CD4-positive, alpha-beta T cell treated with Interleukin-1 beta for 1 hour (primary cell): ENCODE data around the gene PROP1.
"Not testable (repeated sequence)": the region's sequence is repeated elsewhere in the genome, so short reads cannot be mapped to it uniquely, and the experiment has no call there.

Experiments used
- DNase-seq, 2 donors: peaks; one replicate each; pipeline ENCODE4 v3.0.0-alpha.2; 2020 to 2022

PROP1 gene

GRCh38 chr5:177995691-177996595 is at the start of gene PROP1:
Gene PROP1 (minus strand): TSS chr5:177996242. CDS start chr5:177995933, 309 bp downstream.
- DNase-seq: no peak

DNA sequence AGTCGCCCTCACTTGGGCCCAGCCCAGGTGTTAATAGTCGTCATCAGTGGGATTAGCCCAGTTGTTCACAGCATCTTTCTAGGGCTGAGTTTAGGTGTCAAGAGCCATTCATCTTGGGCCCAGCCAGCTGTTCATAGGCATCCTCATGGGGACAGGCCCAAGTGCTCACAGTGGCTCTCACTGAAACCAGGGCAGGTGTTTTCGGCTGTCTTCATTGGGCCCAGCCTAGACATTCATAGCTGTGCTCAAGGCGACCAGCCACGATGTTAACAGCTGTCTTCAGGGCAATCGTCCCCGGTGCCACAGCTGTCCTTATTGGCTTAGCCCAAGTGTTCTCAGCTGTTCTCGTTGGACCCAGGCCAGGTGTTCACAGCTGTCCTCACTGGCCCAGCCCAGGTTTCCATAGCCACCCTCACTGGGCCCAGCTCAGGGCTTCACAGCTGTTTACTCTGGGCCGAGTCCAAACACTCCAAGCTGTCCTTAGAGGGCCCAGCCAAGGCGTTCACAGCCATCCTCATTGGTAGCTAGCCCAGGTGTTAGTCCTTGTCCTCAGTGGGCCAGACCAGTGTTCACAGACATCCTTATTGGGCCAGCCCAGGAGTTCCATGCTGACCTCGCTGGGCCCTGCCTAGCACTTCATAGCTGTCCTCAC is 23.5 kb upstream of the PROP1 start:
- DNase-seq: not testable (repeated sequence)

DNA sequence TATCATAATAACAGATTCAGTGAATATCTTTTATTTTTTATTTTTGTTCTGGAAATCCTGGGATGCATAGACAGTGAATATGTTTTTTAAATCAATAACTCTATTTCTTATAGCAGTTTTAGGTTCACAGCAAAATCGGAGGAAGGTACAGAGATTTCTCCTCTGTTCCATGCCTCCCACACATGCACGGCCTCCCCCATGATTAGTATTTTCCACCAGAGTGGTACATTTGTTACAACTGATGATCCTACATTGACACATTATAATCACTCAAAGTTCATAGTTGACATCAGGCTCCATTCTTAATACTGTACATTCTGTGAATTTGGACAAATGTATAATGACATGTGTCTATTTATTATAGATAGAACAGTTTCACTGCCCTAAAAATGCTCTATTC is 16.7 kb upstream of the PROP1 start:
- not testable (repeated sequence) for DNase-seq

- DNase-seq: not testable (repeated sequence)
These were observed 15.9 kb upstream of the PROP1 start for GRCh38 chr5:178011816-178012554.

DNA sequence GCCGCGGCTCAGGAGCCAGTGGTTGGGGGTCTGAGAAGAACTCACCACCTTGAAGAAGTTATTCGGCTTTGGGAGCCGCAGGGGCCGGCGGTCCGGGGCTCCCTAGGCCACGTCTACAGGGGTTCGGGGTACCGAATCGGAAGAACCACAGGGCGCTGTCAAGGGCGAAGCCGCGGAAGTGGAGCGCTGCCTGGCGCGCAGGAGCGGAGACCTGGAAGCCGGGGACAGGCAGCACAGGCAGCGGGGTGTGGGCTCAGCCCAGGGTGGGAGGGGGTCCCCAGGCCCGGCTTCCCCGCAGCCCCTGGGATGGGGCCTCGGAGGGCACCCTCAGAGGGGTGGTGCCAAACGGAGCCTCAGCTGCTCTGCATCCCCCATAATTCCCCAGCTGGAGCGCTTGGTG is 11.2 kb upstream of the PROP1 start:
- not testable (repeated sequence) for DNase-seq

DNA sequence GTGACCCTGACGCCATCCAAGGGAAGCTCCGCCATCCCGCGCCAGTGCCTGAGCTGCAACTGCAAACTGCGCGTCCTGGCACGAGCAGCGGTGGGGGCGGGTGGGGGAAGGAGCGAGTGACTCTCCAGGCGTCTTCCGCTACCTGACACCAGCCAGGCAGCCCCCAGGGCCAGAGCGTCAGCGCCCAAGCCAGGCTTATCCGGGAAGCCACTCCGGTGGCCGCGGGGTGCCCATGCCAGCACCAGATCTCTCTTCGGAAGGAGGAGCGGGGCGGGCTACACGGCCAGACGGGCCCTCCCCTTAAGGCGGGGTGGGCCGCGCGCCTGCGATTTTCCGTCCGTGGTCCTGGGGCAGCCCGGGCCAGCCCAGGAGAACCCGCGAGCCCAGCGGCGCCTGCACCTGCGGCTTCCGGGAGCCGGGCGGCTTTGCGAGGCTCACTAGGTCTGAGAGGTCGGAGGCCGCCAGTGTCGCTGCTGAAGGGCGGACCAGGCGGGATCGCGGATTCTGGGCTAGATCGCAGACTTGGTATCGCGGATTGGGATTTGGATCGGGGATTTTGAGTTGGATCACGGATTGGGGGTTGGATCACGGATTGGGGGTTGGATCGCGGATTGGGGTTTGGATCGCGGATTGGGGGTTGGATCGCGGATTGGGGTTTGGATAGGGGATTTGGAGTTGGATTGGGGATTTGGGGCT is 10.6 kb upstream of the PROP1 start:
- DNase-seq: peak in 1 of 2 donors; percentile 62

DNA sequence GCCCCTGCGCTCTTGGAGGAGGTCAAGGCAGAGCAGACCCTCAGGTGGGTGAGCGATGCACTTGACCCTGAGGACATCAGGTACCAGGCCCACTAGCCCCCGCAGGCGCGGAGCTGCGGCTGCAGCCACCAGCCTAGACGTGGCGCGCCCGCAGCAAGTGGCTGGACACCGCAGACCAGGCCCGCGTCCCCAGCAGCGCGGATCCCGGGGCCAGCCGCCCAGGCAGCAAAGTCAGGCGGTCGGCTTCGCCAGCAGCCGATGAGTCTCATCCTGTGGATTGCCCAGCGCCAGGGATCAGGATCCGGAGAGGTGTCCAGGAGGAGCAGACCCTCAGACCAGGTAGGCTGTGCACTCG is 10.1 kb upstream of the PROP1 start:
- DNase-seq: not testable (repeated sequence)

DNA sequence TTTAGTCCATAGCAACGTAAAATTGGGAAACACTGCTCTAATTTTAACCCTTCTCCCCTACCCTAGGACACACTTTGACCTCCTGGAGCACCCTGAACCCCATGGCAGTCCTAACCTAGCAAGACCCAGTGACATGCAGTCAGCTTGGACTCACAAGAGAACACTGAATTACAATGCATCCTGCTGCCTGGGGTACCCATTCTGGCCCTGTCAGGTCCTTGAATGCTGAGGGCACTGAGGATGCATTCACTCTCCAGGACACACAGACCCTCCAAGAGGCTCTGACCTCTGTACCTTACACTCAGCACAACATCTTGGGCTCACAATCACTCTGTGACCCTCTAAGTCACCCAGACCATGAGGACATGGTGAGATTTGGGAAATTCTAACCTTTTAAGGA is 1.8 kb upstream of the PROP1 start:
- no peak for DNase-seq

DNA sequence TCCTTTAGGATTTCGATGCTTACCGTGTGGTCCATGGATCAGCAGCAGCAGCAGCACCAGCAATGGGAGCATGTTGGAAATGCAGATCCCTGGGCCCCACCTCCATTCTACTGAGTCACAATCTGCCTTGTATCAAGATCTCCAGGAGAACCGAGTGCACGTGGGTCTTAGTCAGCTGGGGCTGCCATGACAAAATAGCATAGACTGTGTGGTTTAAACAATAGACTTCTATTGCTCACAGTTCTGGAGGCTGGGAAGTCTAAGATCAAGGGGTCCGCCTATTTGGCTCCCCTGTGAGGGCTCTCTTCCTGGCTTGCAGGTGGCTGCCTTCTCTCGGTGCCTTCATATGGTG is 1.3 kb upstream of the PROP1 start:
- no peak for DNase-seq

GRCh38 chr5:177996660-177997318 is 747 bp upstream of the PROP1 start:
- no peak for DNase-seq

- DNase-seq: no peak
These were observed 1.4 kb downstream of the PROP1 start for GRCh38 chr5:177994561-177995190.

- no peak for DNase-seq
These were observed 2.0 kb downstream of the PROP1 start for GRCh38 chr5:177994063-177994462.

GRCh38 chr5:177992466-177992865 is 3.6 kb downstream of the PROP1 start:
- no peak for DNase-seq

- DNase-seq: no peak
These were observed 6.9 kb downstream of the PROP1 start for GRCh38 chr5:177988989-177989625.

- DNase-seq: no peak
These were observed 8.7 kb downstream of the PROP1 start for GRCh38 chr5:177987326-177987725.

GRCh38 chr5:177985430-177986040 is 10.5 kb downstream of the PROP1 start:
- no peak for DNase-seq

DNA sequence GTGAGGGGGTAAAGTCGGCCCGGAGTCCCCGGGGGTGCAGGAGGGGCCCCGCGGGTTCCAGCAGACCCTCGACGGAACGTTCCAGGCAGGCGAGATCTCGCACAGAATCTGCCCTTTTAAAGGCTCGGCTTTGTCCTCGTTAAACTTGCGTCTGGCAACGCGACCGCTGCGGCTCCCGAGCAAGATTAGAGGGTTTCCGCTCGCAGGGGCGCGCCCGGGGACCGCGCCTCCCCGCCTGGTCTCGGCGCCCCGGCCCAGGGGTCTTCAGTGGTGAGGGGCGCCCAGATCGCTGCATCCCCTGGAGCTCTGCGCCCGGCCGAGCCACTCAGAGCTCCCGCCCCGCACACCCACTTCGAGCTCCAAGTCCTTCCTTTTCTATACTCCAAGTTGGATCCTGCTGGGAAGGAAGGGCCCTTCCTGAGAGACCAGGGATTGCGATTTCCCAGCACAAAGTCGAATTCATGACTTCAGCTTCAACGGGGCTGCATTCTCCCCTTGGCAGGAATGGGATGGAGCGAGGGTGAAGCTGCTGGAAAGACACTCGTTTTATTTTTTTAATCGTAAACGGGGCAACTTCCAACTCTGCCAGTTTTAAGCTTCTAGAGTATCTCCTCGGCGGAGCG is 11.3 kb downstream of the PROP1 start:
- no peak for DNase-seq

DNA sequence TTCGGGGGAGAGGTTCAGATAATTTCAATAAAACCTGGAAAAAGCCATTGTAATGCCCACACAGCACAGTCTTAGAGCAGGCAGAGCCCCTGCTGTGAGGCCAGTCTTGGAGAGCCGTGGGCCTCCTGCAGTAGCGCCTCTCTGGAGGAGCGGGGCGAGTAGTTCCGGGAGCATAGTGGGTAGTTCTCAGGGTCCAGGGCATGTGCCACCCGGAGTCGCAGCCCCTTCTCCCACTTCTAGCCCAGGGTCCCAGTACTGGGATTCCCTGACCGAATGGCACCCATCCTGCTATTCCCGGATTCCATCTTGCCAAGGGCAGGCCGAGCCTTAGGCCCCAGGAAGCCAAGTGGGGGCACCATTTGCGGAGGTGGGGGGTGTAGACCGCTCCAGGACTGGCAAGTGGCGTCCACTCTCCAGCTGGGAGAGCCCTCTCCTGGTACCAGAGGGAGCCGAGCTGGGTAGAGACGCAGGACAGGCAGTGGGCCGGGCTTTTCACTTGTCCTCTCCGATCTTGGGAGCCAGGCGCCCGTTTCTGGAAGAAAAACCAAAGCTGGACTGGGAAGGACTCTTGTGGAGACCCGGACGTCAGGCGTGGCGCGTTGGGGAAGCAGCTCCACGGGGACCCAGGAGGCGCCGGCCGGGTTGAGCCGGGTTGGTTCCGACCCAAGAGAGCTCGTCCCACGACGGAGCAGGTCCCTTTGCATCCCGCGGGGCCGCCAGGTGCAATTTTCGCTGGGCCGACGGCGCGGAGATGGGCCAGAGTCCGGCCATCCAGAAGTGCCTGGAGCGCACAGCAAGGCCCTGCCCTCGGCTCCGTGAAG is 12.1 kb downstream of the PROP1 start:
- DNase-seq: no peak

GRCh38 chr5:177982956-177983355 is 13.1 kb downstream of the PROP1 start:
- no peak for DNase-seq
